GM23338 (cell line): Measurements from ENCODE around the gene MTURN. TPM values are rescaled to one million over a fixed set of nuclear protein-coding genes. Genes with fewer than 3 reads are reported as not detected.

Source experiments
- ATAC-seq: fragments of 200-7000 bp; cut with Tn5 transposase; 3 replicates; pipeline ENCODE4 v1.9.1; 2020
- DNase-seq: peaks from one replicate; pipeline ENCODE4 v3.0.0-alpha.2; 2015; ENCODE audit warnings: low spot score
- H2AFZ ChIP-seq: fragments of 200-600 bp; sonication (generic); 2 replicates; pipeline ENCODE4 v1.8.0; 2016; ENCODE audit warnings: antibody characterized with exemption, mild to moderate bottlenecking, moderate library complexity
- H3F3A ChIP-seq: fragments of 200-600 bp; sonication (generic); replicated peaks from 2 replicates; pipeline ENCODE4 v1.8.0; 2017; ENCODE audit warnings: antibody characterized with exemption, mixed run types, low read depth
- H3K27ac ChIP-seq: fragments of 200-600 bp; sonication (generic); 2 replicates; pipeline ENCODE4 v1.6.1; 2016; ENCODE audit warnings: low read depth
- H3K27me3 ChIP-seq: fragments of 200-600 bp; sonication (generic); 2 replicates; pipeline ENCODE4 v1.8.0; 2016; ENCODE audit warnings: mild to moderate bottlenecking, mixed run types, moderate library complexity; ENCODE audit not compliant: insufficient read depth
- H3K36me3 ChIP-seq: fragments of 200-600 bp; sonication (generic); 2 replicates; pipeline ENCODE4 v1.8.0; 2016; ENCODE audit warnings: mild to moderate bottlenecking; ENCODE audit not compliant: insufficient read depth
- H3K4me1 ChIP-seq: fragments of 200-600 bp; sonication (generic); 2 replicates; pipeline ENCODE4 v1.8.0; 2016; ENCODE audit warnings: mild to moderate bottlenecking, moderate library complexity; ENCODE audit not compliant: insufficient read depth
- H3K4me2 ChIP-seq: fragments of 200-600 bp; sonication (generic); 2 replicates; pipeline ENCODE4 v1.7.1; 2017; ENCODE audit warnings: mixed run types
- H3K4me3 ChIP-seq: fragments of 200-600 bp; sonication (generic); 2 replicates; pipeline ENCODE4 v1.6.1; 2016; ENCODE audit warnings: mixed run types
- H3K79me2 ChIP-seq: fragments of 200-600 bp; sonication (generic); replicated peaks from 2 replicates; pipeline ENCODE4 v1.8.0; 2017; ENCODE audit warnings: mild to moderate bottlenecking; ENCODE audit not compliant: insufficient read depth
- H3K9me2 ChIP-seq: fragments of 200-600 bp; sonication (generic); 2 replicates; pipeline ENCODE4 v1.8.0; 2017; ENCODE audit not compliant: insufficient read depth
- H4K20me1 ChIP-seq: fragments of 200-600 bp; sonication (generic); replicated peaks from 2 replicates; pipeline ENCODE4 v1.8.0; 2017; ENCODE audit warnings: mild to moderate bottlenecking; ENCODE audit not compliant: insufficient read depth
- H3K27ac Mint-ChIP-seq: 2 replicates; pipeline ENCODE4 v1.8.0; 2020; ENCODE audit warnings: inconsistent platforms, mild to moderate bottlenecking, moderate library complexity, mixed read lengths
- H3K27me3 Mint-ChIP-seq: 3 replicates; pipeline ENCODE4 v1.8.0; 2022; ENCODE audit warnings: low read depth, mild to moderate bottlenecking, moderate library complexity, mixed read lengths, inconsistent platforms; ENCODE audit not compliant: insufficient read depth, poor library complexity
- H3K36me3 Mint-ChIP-seq: 3 replicates; pipeline ENCODE4 v1.8.0; 2021; ENCODE audit warnings: low read depth, mild to moderate bottlenecking, inconsistent platforms, moderate library complexity, mixed read lengths
- H3K4me1 Mint-ChIP-seq: 3 replicates; pipeline ENCODE4 v1.8.0; 2020; ENCODE audit warnings: mild to moderate bottlenecking, inconsistent platforms, mixed read lengths
- H3K4me3 Mint-ChIP-seq: 3 replicates; pipeline ENCODE4 v1.8.0; 2021; ENCODE audit warnings: moderate library complexity, mild to moderate bottlenecking, inconsistent platforms, mixed read lengths
- H3K9me3 Mint-ChIP-seq: 3 replicates; pipeline ENCODE4 v1.8.0; 2020; ENCODE audit warnings: moderate library complexity, mild to moderate bottlenecking, inconsistent platforms, mixed read lengths
- CREB1 ChIP-seq: fragments of 250-450 bp; sonication (Bioruptor Pico); IDR thresholded peaks from 2 replicates; pipeline ENCODE4 v1.5.0; 2020; ENCODE audit warnings: low read depth, mild to moderate bottlenecking, moderate library complexity
- EZH2 ChIP-seq: fragments of 200-600 bp; sonication (generic); IDR thresholded peaks from one replicate; pipeline ENCODE4 v1.8.0; 2017; ENCODE audit warnings: antibody characterized with exemption, mild to moderate bottlenecking, low read depth; ENCODE audit not compliant: unreplicated experiment
- EZH2phosphoT487 ChIP-seq: fragments of 200-600 bp; sonication (generic); IDR thresholded peaks from one replicate; pipeline ENCODE4 v1.8.1; 2018; ENCODE audit warnings: antibody characterized with exemption; ENCODE audit not compliant: unreplicated experiment
- JUNB ChIP-seq: IDR thresholded peaks from one replicate; pipeline ENCODE4 v1.6.1; 2016; ENCODE audit warnings: antibody characterized with exemption; ENCODE audit not compliant: unreplicated experiment
- NANOG ChIP-seq: IDR thresholded peaks from 2 replicates; pipeline ENCODE4 v1.6.1; 2016; ENCODE audit warnings: antibody characterized with exemption, borderline replicate concordance
- POLR2AphosphoS5 ChIP-seq: IDR thresholded peaks from 2 replicates; pipeline ENCODE4 v1.6.1; 2016; ENCODE audit warnings: antibody characterized with exemption, low read depth
- STAT1 ChIP-seq: IDR thresholded peaks from one replicate; pipeline ENCODE4 v1.6.1; 2016; ENCODE audit warnings: antibody characterized with exemption; ENCODE audit not compliant: unreplicated experiment
- ZNF114 ChIP-seq: fragments of 250-450 bp; sonication (Bioruptor Pico); IDR thresholded peaks from 2 replicates; pipeline ENCODE4 v1.5.0; 2020; ENCODE audit warnings: mild to moderate bottlenecking, moderate library complexity
- polyA plus RNA-seq: library from polyadenylated mRNA; unstranded; fragments of >200 nt; fragmentation: Nextera tagmentation; extraction: Ambion mirVana; gene quantifications from 2 replicates; pipeline ENCODE4 v1.2.1, GENCODE V29; 2016
- total RNA-seq: library from RNA; depleted of rRNA; stranded (reverse); fragments of >200 nt; shearing (Covaris generic); gene quantifications from 2 replicates; pipeline ENCODE4 v1.2.3, GENCODE V29; 2014
- TF ChIP-seq, protein P1 (sequence below): IDR thresholded peaks from 2 replicates; pipeline ENCODE4 v1.6.1; 2016; ENCODE audit warnings: antibody characterized with exemption
- TF ChIP-seq, protein P2 (sequence below): IDR thresholded peaks from one replicate; pipeline ENCODE4 v1.6.1; 2018; ENCODE audit warnings: antibody characterized with exemption; ENCODE audit not compliant: unreplicated experiment
- TF ChIP-seq, protein P3 (sequence below), 2 experiments: fragments of 200-600 bp in 1 of 2; sonication (generic) in 1 of 2; conservative IDR thresholded peaks; 2 replicates each; pipeline versions ENCODE4 v1.5.1 to v1.6.1; 2016 to 2017; ENCODE audit warnings: antibody characterized with exemption in 2 of 2, low read depth in 2 of 2, mild to moderate bottlenecking in 2 of 2, moderate library complexity in 1 of 2

The MTURN gene
- total and polyA plus RNA-seq, 2 experiments from 2014 or later: 3.1 to 8.7 TPM

DNA sequence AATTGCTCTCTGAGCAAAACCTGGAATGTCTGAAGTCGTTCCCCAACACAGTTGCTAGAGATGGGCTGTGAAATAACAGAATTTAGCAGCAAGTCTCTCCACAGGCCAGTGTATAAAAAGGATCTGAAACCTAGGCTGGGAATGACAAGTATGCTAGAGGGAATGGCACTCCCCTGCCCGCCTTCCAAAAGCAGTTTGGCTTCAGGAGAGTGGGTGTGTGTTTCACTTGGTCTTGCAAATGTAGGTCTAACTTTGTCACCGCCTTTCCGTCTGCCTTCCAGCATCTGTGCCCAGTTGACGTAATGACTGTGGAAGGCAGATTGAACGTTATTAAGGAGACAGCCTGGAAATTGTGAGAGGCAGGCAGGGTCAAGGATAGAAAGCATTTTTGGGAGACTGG is 18.0 kb upstream of the MTURN start (continued):
- TF ChIP-seq STAT1 (no peak), POLR2AphosphoS5 (no peak), NANOG (no peak), ZNF114 (CRISPR knock-in tag) (no peak), EZH2 (no peak), CREB1 (CRISPR knock-in tag) (no peak), EZH2phosphoT487 (no peak), JUNB (no peak)
- TF ChIP-seq, protein P1, sequence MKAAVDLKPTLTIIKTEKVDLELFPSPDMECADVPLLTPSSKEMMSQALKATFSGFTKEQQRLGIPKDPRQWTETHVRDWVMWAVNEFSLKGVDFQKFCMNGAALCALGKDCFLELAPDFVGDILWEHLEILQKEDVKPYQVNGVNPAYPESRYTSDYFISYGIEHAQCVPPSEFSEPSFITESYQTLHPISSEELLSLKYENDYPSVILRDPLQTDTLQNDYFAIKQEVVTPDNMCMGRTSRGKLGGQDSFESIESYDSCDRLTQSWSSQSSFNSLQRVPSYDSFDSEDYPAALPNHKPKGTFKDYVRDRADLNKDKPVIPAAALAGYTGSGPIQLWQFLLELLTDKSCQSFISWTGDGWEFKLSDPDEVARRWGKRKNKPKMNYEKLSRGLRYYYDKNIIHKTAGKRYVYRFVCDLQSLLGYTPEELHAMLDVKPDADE: no peak
- TF ChIP-seq, protein P2, sequence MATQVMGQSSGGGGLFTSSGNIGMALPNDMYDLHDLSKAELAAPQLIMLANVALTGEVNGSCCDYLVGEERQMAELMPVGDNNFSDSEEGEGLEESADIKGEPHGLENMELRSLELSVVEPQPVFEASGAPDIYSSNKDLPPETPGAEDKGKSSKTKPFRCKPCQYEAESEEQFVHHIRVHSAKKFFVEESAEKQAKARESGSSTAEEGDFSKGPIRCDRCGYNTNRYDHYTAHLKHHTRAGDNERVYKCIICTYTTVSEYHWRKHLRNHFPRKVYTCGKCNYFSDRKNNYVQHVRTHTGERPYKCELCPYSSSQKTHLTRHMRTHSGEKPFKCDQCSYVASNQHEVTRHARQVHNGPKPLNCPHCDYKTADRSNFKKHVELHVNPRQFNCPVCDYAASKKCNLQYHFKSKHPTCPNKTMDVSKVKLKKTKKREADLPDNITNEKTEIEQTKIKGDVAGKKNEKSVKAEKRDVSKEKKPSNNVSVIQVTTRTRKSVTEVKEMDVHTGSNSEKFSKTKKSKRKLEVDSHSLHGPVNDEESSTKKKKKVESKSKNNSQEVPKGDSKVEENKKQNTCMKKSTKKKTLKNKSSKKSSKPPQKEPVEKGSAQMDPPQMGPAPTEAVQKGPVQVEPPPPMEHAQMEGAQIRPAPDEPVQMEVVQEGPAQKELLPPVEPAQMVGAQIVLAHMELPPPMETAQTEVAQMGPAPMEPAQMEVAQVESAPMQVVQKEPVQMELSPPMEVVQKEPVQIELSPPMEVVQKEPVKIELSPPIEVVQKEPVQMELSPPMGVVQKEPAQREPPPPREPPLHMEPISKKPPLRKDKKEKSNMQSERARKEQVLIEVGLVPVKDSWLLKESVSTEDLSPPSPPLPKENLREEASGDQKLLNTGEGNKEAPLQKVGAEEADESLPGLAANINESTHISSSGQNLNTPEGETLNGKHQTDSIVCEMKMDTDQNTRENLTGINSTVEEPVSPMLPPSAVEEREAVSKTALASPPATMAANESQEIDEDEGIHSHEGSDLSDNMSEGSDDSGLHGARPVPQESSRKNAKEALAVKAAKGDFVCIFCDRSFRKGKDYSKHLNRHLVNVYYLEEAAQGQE: no peak
- TF ChIP-seq, protein P3, sequence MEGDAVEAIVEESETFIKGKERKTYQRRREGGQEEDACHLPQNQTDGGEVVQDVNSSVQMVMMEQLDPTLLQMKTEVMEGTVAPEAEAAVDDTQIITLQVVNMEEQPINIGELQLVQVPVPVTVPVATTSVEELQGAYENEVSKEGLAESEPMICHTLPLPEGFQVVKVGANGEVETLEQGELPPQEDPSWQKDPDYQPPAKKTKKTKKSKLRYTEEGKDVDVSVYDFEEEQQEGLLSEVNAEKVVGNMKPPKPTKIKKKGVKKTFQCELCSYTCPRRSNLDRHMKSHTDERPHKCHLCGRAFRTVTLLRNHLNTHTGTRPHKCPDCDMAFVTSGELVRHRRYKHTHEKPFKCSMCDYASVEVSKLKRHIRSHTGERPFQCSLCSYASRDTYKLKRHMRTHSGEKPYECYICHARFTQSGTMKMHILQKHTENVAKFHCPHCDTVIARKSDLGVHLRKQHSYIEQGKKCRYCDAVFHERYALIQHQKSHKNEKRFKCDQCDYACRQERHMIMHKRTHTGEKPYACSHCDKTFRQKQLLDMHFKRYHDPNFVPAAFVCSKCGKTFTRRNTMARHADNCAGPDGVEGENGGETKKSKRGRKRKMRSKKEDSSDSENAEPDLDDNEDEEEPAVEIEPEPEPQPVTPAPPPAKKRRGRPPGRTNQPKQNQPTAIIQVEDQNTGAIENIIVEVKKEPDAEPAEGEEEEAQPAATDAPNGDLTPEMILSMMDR (conservative IDR thresholded peaks at IDR 0.05; ENCODE audit: low read depth in 2 of 2): no peak

DNA sequence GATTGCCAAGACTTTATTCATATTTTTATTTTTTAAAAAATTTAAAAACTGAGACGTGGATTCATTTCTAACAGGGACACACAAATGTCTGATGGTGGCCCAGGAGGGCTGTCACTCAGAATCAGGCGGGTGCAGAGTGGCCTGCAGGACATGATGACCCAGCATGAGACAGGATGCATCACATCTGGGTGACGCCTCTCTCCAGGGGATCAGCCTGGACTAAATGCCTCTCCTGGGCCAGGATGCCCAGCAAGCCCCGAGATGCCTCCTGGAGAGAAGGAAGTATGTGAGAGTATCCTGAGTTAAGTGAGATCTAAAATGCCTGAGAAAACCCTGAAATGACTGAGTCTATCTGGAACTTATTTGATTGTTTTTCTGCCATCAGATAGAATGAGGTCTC is 16.9 kb upstream of the MTURN start:
- peaks cover 2% of the 10 kb centered on the region for H3K27me3 Mint-ChIP-seq
- H3K36me3 Mint-ChIP-seq: peaks cover 13% of the 10 kb centered on the region
- Histone ChIP-seq H3K36me3 (no peaks in the 10 kb centered on the region), H3K4me2 (no peak overlapping the region), H2AFZ (no peak overlapping the region), H3F3A (peaks cover 26% of the 10 kb centered on the region), H3K79me2 (no peaks in the 10 kb centered on the region), H3K9me2 (no peaks in the 10 kb centered on the region), H3K4me1 (no peaks in the 10 kb centered on the region), H3K27ac (no peak overlapping the region), H3K27me3 (no peaks in the 10 kb centered on the region), H4K20me1 (no peaks in the 10 kb centered on the region), H3K4me3 (no peak overlapping the region)
- no peak overlapping the region for H3K4me3 Mint-ChIP-seq
- no peak for TF ChIP-seq STAT1
- no peak for TF ChIP-seq NANOG
- no peak for TF ChIP-seq POLR2AphosphoS5
- DNase-seq (no peak), ATAC-seq (no peak)
- no peak overlapping the region for H3K27ac Mint-ChIP-seq
- no peaks in the 10 kb centered on the region for H3K4me1 Mint-ChIP-seq
- H3K9me3 Mint-ChIP-seq: peaks cover 25% of the 10 kb centered on the region
